B cell (primary cell): ENCODE measurements around the gene ZDHHC22. TPM values are rescaled to one million over a fixed set of nuclear protein-coding genes. Genes with fewer than 3 reads are reported as not detected.

Experiments used
- ATAC-seq: fragments of 200-7000 bp; cut with Tn5 transposase; one replicate; pipeline ENCODE4 v1.10.0; 2021; ENCODE audit warnings: low read depth, mild to moderate bottlenecking, moderate number of reproducible peaks, moderate library complexity
- CTCF ChIA-PET: fragments of 350-600 bp; sonication (Branson Sonifier 250); formaldehyde crosslinking; loops from one replicate; lab custom pipeline; 2021; ENCODE audit warnings: antibody characterized with exemption, inconsistent platforms; lab: Charles Lee
- POLR2A ChIA-PET: fragments of 350-600 bp; sonication (Branson Sonifier 250); formaldehyde crosslinking; loops from one replicate; lab custom pipeline; 2021; ENCODE audit warnings: antibody characterized with exemption; lab: Charles Lee
- DNase-seq: peaks from one replicate; pipeline ENCODE4 v3.0.0; 2013
- H2AFZ ChIP-seq: 2 replicates; pipeline ENCODE4 v1.6.1; 2012; ENCODE audit warnings: mild to moderate bottlenecking, low read depth, low read length; ENCODE audit not compliant: insufficient read depth, poor library complexity, severe bottlenecking
- H3K27ac ChIP-seq, 2 donors: 1 replicate in 1 of 2; 2 replicates in 1 of 2; pipeline ENCODE4 v1.5.1; 2012 to 2013; ENCODE audit warnings: low read length in 2 of 2, mild to moderate bottlenecking in 2 of 2, moderate library complexity in 1 of 2
- H3K27me3 ChIP-seq, 4 experiments: fragments of 200-600 bp in 1 of 4; sonication (generic) in 1 of 4; replicated peaks in 1 of 4; 1 replicate in 2 of 4; 2 replicates in 2 of 4; pipeline versions ENCODE4 v1.6.1 to v1.7.0; 2013 to 2016; ENCODE audit warnings: low read length in 3 of 4, mild to moderate bottlenecking in 2 of 4, mixed read lengths in 1 of 4, moderate library complexity in 1 of 4; ENCODE audit not compliant: insufficient read depth in 4 of 4, control insufficient read depth in 3 of 4; ENCODE audit errors: control extremely low read depth in 1 of 4
- H3K36me3 ChIP-seq, 2 experiments: replicated peaks in 1 of 2; 1 replicate in 1 of 2; 2 replicates in 1 of 2; pipeline versions ENCODE4 v1.6.1 to v1.7.1; 2013; ENCODE audit warnings: low read length in 1 of 2; ENCODE audit not compliant: insufficient read depth in 2 of 2, control insufficient read depth in 1 of 2; ENCODE audit errors: control extremely low read depth in 1 of 2, extremely low read depth in 1 of 2
- H3K4me1 ChIP-seq, 2 donors: fragments of 200-600 bp in 1 of 2; sonication (generic) in 1 of 2; 1 replicate in 1 of 2; 2 replicates in 1 of 2; pipeline versions ENCODE4 v1.5.1 to v1.6.1; 2013 to 2017; ENCODE audit warnings: low read length in 2 of 2; ENCODE audit not compliant: control insufficient read depth in 2 of 2, insufficient read depth in 2 of 2
- H3K4me2 ChIP-seq: replicated peaks from 2 replicates; pipeline ENCODE3; 2012; ENCODE audit warnings: mild to moderate bottlenecking, low read depth, low read length; ENCODE audit not compliant: poor library complexity, severe bottlenecking
- H3K4me3 ChIP-seq, 5 experiments: fragments of 200-600 bp in 1 of 5; sonication (generic) in 1 of 5; 1 replicate in 3 of 5; 2 replicates in 2 of 5; pipeline versions ENCODE4 v1.5.1 to v1.7.0; 2011 to 2016; ENCODE audit warnings: low read length in 4 of 5, mild to moderate bottlenecking in 4 of 5, low read depth in 2 of 5, control low read depth in 1 of 5, moderate library complexity in 1 of 5; ENCODE audit not compliant: insufficient read depth in 1 of 5; ENCODE audit errors: control extremely low read depth in 1 of 5, extremely low read depth in 1 of 5
- H3K79me2 ChIP-seq: fragments of 200-600 bp; sonication (generic); one replicate; pipeline ENCODE4 v1.6.0; 2016; ENCODE audit warnings: low read length; ENCODE audit not compliant: control insufficient read depth, insufficient read depth
- H3K9ac ChIP-seq: fragments of 200-600 bp; sonication (generic); 2 replicates; pipeline ENCODE4 v1.6.1; 2017; ENCODE audit warnings: mild to moderate bottlenecking, low read length, moderate library complexity
- H3K9me3 ChIP-seq, 3 donors: one replicate each; pipeline versions ENCODE4 v1.6.1 to v1.7.1; 2013; ENCODE audit warnings: low read length in 2 of 3; ENCODE audit not compliant: control insufficient read depth in 2 of 3, insufficient read depth in 1 of 3; ENCODE audit errors: control extremely low read depth in 1 of 3
- H4K20me1 ChIP-seq: 2 replicates; pipeline ENCODE4 v1.6.0; 2012; ENCODE audit warnings: mild to moderate bottlenecking, low read length; ENCODE audit not compliant: insufficient read depth, control insufficient read depth, poor library complexity, severe bottlenecking
- H3K27ac Mint-ChIP-seq: one replicate; pipeline ENCODE4 v1.8.0; 2021; ENCODE audit warnings: mixed read lengths
- H3K27me3 Mint-ChIP-seq: one replicate; pipeline ENCODE4 v1.8.0; 2021; ENCODE audit warnings: mixed read lengths
- H3K4me1 Mint-ChIP-seq: one replicate; pipeline ENCODE4 v1.8.0; 2021; ENCODE audit warnings: mixed read lengths
- H3K4me3 Mint-ChIP-seq: one replicate; pipeline ENCODE4 v1.8.0; 2021; ENCODE audit warnings: mixed read lengths
- H3K9me3 Mint-ChIP-seq: one replicate; pipeline ENCODE4 v1.8.0; 2022; ENCODE audit warnings: mixed read lengths; ENCODE audit not compliant: insufficient read depth
- EZH2 ChIP-seq: IDR thresholded peaks from 2 replicates; pipeline ENCODE4 v1.6.1; 2012; ENCODE audit warnings: borderline replicate concordance, low read depth, mild to moderate bottlenecking, moderate library complexity, low read length; ENCODE audit not compliant: insufficient read depth, poor library complexity, severe bottlenecking
- WGBS: methylation state at CpG from one replicate; pipeline ENCODE4 v1.1.5; 2013; ENCODE audit warnings: missing lambda C conversion rate; ENCODE audit not compliant: insufficient coverage; 5-methylcytosine and 5-hydroxymethylcytosine counted together
- intact Hi-C: fragments of 100-400 bp; cut with micrococcal nuclease; formaldehyde crosslinking; loops from one replicate; pipeline ENCODE4 v1.10.0; 2022
- polyA plus RNA-seq: library from polyadenylated mRNA; depleted of rRNA; stranded (reverse); fragments of >200 nt; gene quantifications from 2 replicates; pipeline ENCODE4 v1.2.3, GENCODE V29; 2012
- total RNA-seq, 2 donors: library from RNA; stranded (reverse); fragments of 120-200 nt in 1 of 2; gene quantifications; 1 replicate in 1 of 2; 2 replicates in 1 of 2; pipeline versions ENCODE4 v1.2.3 to v1.2.4, GENCODE V29; 2013 to 2022
- TF ChIP-seq, protein P1 (sequence below): fragments of 200-600 bp; IDR thresholded peaks from one replicate; pipeline ENCODE4 v1.8.0; 2022; ENCODE audit warnings: antibody characterized with exemption, mild to moderate bottlenecking

Gene ZDHHC22
- total and polyA plus RNA-seq, 2 donors (not counting 1 experiment from before 2014, with no cell fraction given) = not detected

GRCh38 chr14:77128414-77128891 is 13.1 kb downstream of the ZDHHC22 start:
- Histone ChIP-seq H3K27ac (no peak overlapping the region), H3K9me3 (peaks cover 0 to 3% (median 0%) of the 10 kb centered on the region in 3 donors), H4K20me1 (no peaks in the 10 kb centered on the region), H3K4me1 (peaks cover 18 to 23% of the 10 kb centered on the region in 2 donors), H3K36me3 (no peaks in the 10 kb centered on the region), H3K4me3 (no peak overlapping the region), H3K27me3 (peaks cover 0 to 55% (median 18%) of the 10 kb centered on the region in 4 experiments), H2AFZ (no peak overlapping the region), H3K9ac (no peak overlapping the region), H3K4me2 (no peak overlapping the region), H3K79me2 (peaks cover 13% of the 10 kb centered on the region)
- TF ChIP-seq, protein P1, sequence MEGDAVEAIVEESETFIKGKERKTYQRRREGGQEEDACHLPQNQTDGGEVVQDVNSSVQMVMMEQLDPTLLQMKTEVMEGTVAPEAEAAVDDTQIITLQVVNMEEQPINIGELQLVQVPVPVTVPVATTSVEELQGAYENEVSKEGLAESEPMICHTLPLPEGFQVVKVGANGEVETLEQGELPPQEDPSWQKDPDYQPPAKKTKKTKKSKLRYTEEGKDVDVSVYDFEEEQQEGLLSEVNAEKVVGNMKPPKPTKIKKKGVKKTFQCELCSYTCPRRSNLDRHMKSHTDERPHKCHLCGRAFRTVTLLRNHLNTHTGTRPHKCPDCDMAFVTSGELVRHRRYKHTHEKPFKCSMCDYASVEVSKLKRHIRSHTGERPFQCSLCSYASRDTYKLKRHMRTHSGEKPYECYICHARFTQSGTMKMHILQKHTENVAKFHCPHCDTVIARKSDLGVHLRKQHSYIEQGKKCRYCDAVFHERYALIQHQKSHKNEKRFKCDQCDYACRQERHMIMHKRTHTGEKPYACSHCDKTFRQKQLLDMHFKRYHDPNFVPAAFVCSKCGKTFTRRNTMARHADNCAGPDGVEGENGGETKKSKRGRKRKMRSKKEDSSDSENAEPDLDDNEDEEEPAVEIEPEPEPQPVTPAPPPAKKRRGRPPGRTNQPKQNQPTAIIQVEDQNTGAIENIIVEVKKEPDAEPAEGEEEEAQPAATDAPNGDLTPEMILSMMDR = no peak
- TF ChIP-seq EZH2 = no peak
- H3K27ac Mint-ChIP-seq = no peak overlapping the region
- ATAC-seq = no peak
- CTCF ChIA-PET = interaction anchor here (1.6 to 26.3 kb wide), 3 partner anchors 12 to 56 kb away, joined by 4 to 757 read pairs (median 126); partner anchors contain the start of gene CIPC
- intact Hi-C loops = no loop called here
- POLR2A ChIA-PET = no interaction called here
- H3K27me3 Mint-ChIP-seq = peaks cover 44% of the 10 kb centered on the region
- H3K4me3 Mint-ChIP-seq = no peak overlapping the region
- H3K9me3 Mint-ChIP-seq = no peaks in the 10 kb centered on the region
- peaks cover 24% of the 10 kb centered on the region for H3K4me1 Mint-ChIP-seq
- 90% methylated on average over 4 of the region's 6 CpGs for WGBS
- no peak for DNase-seq

DNA sequence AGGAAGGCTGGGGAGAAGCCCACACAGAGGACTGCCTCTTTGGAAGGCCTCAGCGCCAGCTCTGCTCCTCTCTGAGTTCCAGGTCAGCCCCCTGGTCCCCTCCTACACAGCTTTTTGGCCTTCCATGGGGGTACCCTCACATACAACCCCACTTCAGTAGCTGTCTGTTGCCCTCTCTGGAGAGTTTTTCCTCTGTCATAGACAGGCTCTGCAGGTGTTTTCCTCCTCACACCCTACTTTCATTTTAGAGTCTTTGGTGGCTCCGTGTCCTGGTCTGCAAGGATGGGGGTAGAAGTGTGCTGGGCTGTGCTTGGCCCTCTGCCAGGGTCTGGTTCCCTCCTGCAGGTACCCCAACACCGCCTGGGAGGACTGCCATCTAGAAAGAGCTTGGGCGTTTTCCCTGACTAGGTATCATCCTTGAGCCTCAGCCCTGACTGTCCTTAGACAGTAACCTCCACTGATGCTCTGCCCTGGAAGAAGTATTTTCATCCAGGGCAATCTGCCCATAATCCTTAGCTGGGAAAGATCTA is 15.1 kb downstream of the ZDHHC22 start:
- Histone ChIP-seq H3K9ac (no peak overlapping the region), H2AFZ (no peak overlapping the region), H3K4me3 (no peak overlapping the region), H3K4me1 (peaks cover 37 to 42% of the 10 kb centered on the region in 2 donors), H4K20me1 (no peaks in the 10 kb centered on the region), H3K36me3 (no peaks in the 10 kb centered on the region), H3K4me2 (no peak overlapping the region), H3K9me3 (no peaks in the 10 kb centered on the region), H3K27ac (no peak overlapping the region), H3K27me3 (peaks cover 0 to 37% (median 7%) of the 10 kb centered on the region in 4 experiments), H3K79me2 (peaks cover 17% of the 10 kb centered on the region)
- 78% methylated on average over 4 of the region's 4 CpGs for WGBS
- H3K4me1 Mint-ChIP-seq = peaks cover 43% of the 10 kb centered on the region
- intact Hi-C loops = no loop called here
- H3K4me3 Mint-ChIP-seq = peak overlapping the region; percentile 81
- ATAC-seq = no peak
- H3K27me3 Mint-ChIP-seq = peaks cover 26% of the 10 kb centered on the region
- ChIA-PET CTCF (interaction anchor here (8.7 to 26.3 kb wide), 2 partner anchors 23 to 54 kb away, joined by 126 to 757 read pairs; partner anchors contain the start of gene CIPC), POLR2A (interaction anchor here (0.5 kb wide), 1 partner anchor 147 kb away, joined by 4 read pairs; no protein-coding TSS in a partner anchor)
- DNase-seq = no peak
- TF ChIP-seq, protein P1 = no peak
- TF ChIP-seq EZH2 = no peak
- H3K9me3 Mint-ChIP-seq = no peaks in the 10 kb centered on the region
- H3K27ac Mint-ChIP-seq = no peak overlapping the region
